NOMO-1 treated with dmso at 0.1 percent for 144 hours (cell line): ENCODE results near the gene AANAT.
A peak's percentile ranks its signal among the peaks of the same experiment; 100 is the strongest.

Experiments
- DNase-seq: peaks from one replicate; lab custom pipeline; 2025; ENCODE audit not compliant: unreplicated experiment; lab: John Stamatoyannopoulos, UW

The AANAT gene

GRCh38 chr17:76467809-76468633, 618 bp downstream of the AANAT start:
- no peak for DNase-seq

DNA sequence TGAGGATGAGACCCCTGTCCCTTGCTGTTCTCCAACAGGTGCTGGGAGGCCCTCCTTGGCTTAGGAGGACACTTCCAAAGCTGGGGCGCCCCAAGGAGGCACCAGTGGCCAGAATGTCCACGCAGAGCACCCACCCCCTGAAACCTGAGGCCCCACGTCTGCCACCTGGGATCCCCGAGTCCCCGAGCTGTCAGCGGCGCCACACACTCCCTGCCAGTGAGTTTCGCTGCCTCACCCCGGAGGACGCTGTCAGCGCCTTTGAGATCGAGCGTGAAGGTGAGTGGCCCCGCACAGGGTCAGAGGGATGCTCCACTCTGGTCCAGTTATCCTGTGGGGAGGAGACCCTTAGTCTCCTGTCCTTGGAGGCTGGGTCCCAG, 1.2 kb downstream of the AANAT start:
- no peak for DNase-seq

DNA sequence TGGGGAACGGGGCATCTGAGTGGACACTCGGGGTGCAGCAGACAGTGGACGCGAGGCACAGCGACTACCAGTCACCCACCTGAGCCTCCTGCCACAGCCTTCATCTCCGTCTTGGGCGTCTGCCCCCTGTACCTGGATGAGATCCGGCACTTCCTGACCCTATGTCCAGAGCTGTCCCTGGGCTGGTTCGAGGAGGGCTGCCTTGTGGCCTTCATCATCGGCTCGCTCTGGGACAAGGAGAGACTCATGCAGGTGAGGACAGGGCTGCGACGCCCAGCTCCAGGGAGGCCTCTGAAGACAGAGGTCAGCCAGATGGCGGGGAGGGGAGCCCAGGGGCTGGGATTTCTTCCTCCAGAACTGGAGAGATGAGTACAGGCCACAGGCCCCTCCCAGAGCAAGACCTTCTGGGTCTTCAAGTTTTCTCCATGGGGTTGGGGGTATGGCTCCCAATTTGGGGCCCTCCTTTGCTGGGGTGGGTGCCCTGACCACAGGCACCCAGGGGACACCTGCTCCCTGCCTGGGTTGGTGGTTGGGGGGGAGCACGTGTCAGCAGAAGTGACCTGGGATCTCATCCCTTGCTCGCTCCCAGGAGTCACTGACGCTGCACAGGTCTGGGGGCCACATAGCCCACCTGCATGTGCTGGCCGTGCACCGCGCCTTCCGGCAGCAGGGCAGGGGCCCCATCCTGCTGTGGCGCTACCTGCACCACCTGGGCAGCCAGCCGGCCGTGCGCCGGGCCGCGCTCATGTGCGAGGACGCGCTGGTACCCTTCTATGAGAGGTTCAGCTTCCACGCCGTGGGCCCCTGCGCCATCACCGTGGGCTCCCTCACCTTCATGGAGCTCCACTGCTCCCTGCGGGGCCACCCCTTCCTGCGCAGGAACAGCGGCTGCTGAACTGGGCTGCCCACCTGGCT, 1.9 kb downstream of the AANAT start:
- no peak for DNase-seq

- DNase-seq, result no peak
These were observed 2.8 kb downstream of the AANAT start for GRCh38 chr17:76469991-76470739.

DNA sequence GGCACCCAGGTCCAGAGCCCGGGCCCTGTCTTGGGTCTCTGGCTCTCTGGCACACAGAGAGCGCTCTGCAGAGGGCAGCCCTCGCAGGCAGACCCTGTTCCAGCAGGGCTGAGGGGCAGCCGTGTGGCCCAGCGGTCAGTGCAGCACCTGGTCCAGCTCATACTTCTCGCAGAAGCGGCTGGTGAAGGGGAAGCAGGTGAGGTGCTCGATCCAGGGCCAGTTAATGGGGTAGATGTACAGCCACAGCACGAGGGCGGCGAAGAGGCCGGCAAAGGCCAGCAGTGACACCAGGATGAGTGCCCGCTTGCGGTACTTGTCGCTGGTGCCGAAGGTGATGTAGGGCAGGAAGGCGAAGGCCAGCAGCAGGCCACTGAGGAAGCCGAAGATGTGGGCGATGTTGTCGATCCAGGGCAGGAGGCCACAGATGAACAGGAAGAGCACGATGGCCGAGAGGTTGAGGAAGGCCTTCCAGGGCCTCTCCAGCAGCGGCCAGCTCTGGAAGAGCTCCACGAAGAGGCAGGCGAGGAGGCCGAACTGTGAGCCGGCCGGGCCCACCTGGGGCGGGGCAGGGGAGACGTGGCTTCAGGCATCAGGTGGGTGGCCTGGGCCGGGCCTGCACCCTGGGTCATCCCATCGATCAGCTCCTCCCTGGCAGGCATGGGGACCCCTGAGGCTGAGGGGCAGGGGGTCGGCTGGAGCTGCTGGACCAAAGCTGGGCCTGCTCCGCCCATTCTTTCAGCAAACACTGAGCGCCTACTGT, 4.3 kb downstream of the AANAT start:
- no peak for DNase-seq

DNA sequence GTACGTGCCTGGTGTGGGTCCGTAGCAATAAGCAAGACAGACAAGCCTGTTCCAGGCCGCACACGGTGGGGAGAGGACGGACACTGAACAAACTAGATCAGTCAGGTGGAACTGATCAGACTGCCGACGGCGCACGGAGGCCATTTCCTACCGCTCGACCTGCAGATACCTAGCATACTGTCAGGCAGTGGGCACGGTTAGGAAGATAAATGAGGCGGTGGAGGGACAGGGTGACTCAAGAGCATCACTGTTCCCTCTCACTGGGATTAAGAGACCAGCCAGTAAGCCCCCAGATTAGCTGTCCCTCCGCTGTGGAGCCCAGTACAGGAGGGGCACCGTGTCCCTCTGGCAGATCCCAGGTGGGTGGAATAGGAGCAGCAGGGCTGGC, 4.8 kb downstream of the AANAT start:
- no peak for DNase-seq

GRCh38 chr17:76472726-76473125, 5.3 kb downstream of the AANAT start:
- DNase-seq, result no peak

GRCh38 chr17:76473541-76473985, 6.2 kb downstream of the AANAT start:
- DNase-seq, result no peak

DNA sequence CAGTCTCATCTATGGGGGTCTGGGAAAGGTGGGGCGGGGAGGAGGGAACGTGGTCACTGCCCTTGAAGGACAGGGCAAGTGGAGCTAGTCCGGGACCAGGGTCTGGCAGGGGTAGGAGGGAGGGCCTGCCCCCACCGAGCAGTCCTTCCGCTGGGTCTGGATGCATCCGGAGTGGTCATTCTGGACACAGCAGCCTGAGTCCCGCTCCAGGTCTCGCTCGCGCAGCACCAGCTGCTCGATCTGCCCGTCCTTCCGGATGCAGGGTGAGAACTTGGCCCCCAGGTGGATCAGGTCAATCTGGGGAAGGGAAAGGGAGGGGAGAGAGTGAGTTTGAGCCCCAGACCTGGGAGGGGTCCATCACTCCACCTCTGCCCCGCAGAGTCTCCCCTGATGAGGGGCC, 6.8 kb downstream of the AANAT start:
- DNase-seq, result no peak

GRCh38 chr17:76474894-76475293, 7.5 kb downstream of the AANAT start:
- DNase-seq, result no peak

DNA sequence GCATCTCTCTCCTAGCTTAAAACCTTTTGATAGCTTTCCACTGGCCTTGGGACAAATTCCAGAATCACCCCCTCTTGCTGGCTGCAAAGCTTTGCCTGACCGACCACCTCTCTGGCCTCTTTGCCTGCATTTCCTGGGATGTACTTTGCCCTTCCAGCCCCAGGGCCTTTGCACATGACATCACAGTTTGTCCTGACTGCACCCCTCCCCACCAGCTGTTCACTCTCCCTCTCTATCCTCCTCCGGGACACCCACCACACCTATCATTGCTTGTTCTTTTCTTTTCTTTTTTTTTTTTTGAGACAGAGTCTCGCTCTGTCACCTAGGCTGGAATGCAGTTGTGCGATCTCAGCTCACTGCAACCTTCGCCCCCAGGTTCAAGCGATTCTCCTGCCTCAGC, 7.9 kb downstream of the AANAT start:
- no peak for DNase-seq

DNA sequence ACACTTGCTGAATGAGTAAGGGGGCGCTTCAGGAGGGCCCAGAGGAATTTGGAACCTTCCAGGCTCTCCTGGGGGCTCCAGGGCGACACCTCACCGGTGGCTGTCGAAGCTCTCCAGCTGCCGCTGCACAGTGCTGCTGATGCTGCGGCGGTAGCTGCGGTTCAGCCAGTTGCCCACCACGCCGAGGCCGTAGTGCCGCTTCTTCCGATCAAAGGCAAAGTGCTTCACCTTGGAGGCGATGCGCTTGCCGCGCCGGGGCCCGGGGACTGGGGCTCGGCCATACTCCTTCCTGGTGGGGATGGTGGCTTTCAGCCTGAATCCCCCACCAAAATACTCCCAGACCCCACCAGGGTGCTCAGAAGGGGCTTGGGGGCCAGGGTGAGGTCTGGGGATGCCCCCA, 9.3 kb downstream of the AANAT start:
- DNase-seq, result no peak

DNA sequence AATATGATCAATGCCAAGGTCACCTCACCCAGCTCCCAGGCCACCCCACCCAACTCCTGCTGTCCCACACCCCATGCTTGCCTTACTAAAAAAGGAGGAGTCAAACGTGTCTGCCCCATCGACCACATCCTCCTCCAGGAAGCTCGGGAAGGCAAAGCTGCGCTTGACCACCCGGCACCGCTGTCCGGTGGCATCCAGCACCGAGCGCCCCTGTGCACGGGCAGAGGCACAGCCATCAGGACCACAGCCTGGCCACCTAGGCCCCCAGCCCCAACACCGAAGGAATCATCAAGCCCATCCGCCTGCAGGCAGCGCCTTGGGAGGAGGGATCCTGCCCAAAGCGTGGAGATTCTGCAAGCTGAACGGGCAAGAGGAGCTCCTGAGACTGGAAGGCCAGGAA, 10.2 kb downstream of the AANAT start:
- no peak for DNase-seq

DNA sequence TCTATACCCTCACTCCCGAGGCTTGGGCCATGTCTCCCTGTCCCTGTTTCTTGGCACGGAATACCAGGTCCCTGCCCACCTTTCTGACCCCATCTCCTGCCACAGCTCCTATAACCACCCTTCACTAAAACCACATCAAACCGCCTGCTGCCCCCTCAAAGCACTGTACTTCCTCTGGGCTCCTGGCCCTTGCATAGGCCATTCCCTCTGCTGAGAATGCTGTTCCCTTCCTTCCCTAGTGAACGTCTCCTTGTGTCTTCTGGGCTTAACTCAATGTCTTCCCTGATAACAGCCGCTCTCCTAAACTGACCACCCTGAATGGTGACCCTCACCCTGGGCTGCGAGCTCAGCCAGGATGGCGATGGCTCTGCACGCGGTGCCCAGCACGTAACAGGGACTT, 10.7 kb downstream of the AANAT start:
- no peak for DNase-seq

DNA sequence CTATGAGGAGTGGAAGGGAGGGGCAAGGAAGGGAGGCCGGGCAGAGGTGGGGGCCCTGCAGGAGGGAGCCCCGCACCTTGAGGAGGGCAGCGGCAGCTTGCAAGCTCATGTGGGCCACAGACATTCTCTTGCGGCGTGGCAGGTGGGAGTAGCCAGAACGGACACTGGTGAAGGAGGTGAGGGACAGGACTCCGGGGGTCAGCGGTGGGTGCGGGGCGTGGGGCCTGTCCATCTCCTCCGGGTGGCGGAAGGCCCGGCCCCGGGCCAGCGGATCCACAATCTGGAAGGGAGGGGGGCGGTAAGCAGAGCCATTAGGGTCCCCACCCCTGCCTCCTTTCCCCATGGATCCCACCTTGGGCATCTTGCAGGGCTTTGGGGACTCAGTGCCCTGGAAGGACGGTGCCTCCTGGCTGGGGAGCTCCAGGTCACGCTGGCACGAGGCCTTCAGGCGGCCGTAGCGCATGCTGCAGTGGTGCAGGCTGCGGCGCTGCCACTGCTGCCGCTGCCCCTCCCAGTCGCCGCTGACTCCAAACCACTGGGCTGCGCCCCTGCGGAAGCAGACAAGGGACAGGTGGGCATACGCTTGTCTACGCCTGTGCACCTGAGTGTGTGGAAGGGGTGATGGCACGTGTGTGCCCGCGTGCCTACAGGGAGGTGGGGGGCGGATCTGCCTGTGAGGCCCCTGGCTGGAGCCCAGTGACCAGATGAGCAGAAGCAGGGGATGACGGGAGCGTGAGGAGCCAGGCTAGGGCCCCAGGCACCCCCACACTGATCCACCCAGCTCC, 11.5 kb downstream of the AANAT start:
- no peak for DNase-seq

DNA sequence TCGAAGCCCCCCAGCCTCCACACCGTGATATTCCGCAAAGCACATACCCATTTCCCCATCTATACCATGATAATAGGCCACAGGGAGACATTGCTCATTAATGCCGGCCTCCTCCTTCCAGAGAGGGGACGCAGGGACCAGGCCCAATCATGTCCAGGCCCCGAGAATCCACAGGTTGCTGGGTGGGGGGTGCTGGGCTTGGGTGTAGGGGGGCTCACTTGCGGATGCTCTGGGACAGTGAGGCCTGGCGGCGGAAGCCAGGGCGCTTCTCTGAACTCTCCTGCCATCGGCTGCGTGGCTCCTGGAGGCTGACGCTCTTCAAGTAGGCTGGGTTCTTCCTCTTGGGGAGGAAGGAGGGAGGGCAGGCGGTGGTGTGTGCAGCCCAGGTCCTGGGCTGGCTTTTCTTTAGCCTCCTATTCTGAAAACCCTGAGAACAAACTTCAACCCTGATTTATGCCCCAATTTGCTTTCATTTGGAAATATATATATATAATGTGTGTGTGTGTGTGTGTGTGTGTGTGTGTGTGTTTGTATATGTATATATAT, 12.2 kb downstream of the AANAT start:
- DNase-seq, result no peak

DNA sequence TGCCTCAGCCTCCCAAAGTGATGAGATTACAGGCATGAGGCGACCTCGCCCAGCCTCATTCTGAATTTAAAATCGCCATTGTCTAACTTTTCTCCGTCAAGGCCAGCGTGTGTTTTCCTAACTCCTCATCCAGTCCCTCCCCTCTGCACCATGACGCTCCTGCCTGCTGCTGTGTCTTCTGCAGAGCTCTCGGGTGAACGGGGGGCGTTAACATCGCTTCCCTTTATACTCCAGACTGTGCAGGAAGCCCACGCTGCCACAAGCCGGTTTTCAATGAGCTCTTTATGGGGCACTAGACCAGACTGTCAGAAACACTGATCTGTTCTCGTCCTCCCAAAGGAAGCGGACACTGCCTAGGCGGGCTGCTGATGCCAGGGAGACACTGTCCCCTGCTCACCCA, 13.2 kb downstream of the AANAT start:
- peak; percentile 41 for DNase-seq

DNA sequence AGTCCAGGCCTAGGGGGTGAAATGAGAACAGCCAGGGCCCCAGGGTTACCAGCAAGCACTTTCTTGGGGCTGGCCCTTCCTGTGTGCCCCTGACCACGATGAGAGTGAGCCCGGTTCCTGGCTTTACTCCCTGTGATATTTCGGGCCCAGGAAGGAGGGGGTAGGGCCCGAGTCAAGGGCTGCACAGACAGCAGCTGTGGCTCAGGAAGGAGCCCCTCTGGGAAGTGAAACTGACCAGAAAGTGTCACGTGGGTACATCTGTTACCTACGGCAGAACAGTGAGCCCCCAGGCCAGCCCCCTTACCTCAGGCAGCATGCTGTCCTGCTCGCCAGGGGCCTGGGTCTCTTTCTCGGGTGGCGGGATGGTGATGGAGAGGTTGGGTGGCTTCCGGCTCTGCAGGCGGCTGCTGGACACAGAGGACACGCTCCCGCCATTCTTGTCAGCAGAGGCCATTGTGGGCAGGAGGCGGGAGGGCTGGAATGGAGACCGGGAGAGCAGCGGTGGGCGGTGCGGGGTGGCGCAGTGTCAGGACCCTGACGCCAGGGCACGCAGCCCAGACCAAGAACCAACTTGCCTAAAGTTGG, 13.8 kb downstream of the AANAT start:
- no peak for DNase-seq

GRCh38 chr17:76484228-76484725, 16.9 kb downstream of the AANAT start:
- no peak for DNase-seq
